Heart left ventricle (tissue), 16 donors: Measurements from ENCODE around the gene ATP5MC2. TPM values are rescaled to one million over a fixed set of nuclear protein-coding genes. Genes with fewer than 3 reads are reported as not detected.

Experiments
- ATAC-seq, 4 donors: fragments of 200-7000 bp; cut with Tn5 transposase; one replicate each; pipeline ENCODE4 v1.9.1; 2020 to 2022; ENCODE audit warnings: moderate library complexity in 4 of 4, mild to moderate bottlenecking in 3 of 4, moderate number of reproducible peaks in 1 of 4
- DNase-seq, 5 donors: peaks; one replicate each; pipeline ENCODE4 v3.0.0-alpha.2; 2020
- H3K27ac ChIP-seq, 12 donors: fragments of 200-600 bp; sonication (generic) in 4 of 12; one replicate each; pipeline versions ENCODE4 v1.5.0 to v1.8.0; 2016 to 2022; ENCODE audit warnings: mild to moderate bottlenecking in 2 of 12
- H3K27me3 ChIP-seq, 9 donors: fragments of 200-600 bp; sonication (generic) in 2 of 9; one replicate each; pipeline versions ENCODE4 v1.5.1 to v1.8.0; 2016 to 2022; ENCODE audit warnings: mild to moderate bottlenecking in 3 of 9
- H3K36me3 ChIP-seq, 9 donors: fragments of 200-600 bp; sonication (generic) in 2 of 9; one replicate each; pipeline versions ENCODE4 v1.5.0 to v1.8.0; 2018 to 2022; ENCODE audit warnings: mild to moderate bottlenecking in 2 of 9
- H3K4me1 ChIP-seq, 12 donors: fragments of 200-600 bp; sonication (generic) in 4 of 12; one replicate each; pipeline versions ENCODE4 v1.5.0 to v1.8.0; 2016 to 2022; ENCODE audit warnings: mild to moderate bottlenecking in 3 of 12
- H3K4me3 ChIP-seq, 12 donors: fragments of 200-600 bp; sonication (generic) in 4 of 12; one replicate each; pipeline versions ENCODE4 v1.5.0 to v1.8.0; 2017 to 2022; ENCODE audit warnings: mild to moderate bottlenecking in 9 of 12, moderate library complexity in 4 of 12
- H3K9me3 ChIP-seq, 12 donors: fragments of 200-600 bp; sonication (generic) in 4 of 12; one replicate each; pipeline versions ENCODE4 v1.5.0 to v1.8.0; 2016 to 2022; ENCODE audit warnings: mild to moderate bottlenecking in 1 of 12
- POLR2A ChIP-seq, 2 donors: fragments of 450-650 bp; IDR thresholded peaks; one replicate each; pipeline ENCODE4 v1.6.1; 2017; ENCODE audit warnings: antibody characterized with exemption in 2 of 2, mild to moderate bottlenecking in 2 of 2, moderate library complexity in 2 of 2
- WGBS, 4 donors: extraction: QIAGEN DNeasy Blood & Tissue Kit in 2 of 4; methylation state at CpG; one replicate each; pipeline versions ENCODE4 v1.1.5 to v1.1.7; 2013 to 2018; 5-methylcytosine and 5-hydroxymethylcytosine counted together
- intact Hi-C, 10 donors: fragments of 100-400 bp; cut with DNase I; formaldehyde crosslinking; loops; one replicate each; pipeline versions ENCODE4 v1.11.1 to v1.14.2; 2022
- polyA plus RNA-seq, 2 donors: library from polyadenylated mRNA; stranded (reverse); fragments of 200-250 nt; gene quantifications; one replicate each; pipeline ENCODE4 v1.2.3, GENCODE V29; 2013
- total RNA-seq, 9 donors: library from RNA; depleted of rRNA in 2 of 9; stranded (reverse); fragments of >200 nt in 2 of 9; fragmentation: NEBNext Ultra II Directional in 3 of 9; extraction: Animal tissue kit (Norgen Biotek cat#: 25700) in 3 of 9; gene quantifications; one replicate each; pipeline versions ENCODE4 v1.1.0 to v1.2.4, GENCODE V29; 2016 to 2023
- TF ChIP-seq, protein P1 (sequence below), 12 donors: fragments of 200-600 bp; sonication (generic) in 4 of 12; IDR thresholded peaks; one replicate each; pipeline versions ENCODE4 v1.5.0 to v1.8.0; 2018 to 2022; ENCODE audit warnings: antibody characterized with exemption in 12 of 12, mild to moderate bottlenecking in 5 of 12
- donor health status: ischemic (EF 13 %, LVEDD 7.1; RV severe dilation, severe dysfunction).
- donor health status: healthy with polysubstance abuse.
- donor health status: DM: no; HTN: yes; CAD: no.
- donor health status: DM: no; HTN: no; CAD: no.
- donor health status: ischemic (EF 25% LVEDD 6.9; RV normal size, moderate dysfunction).
- donor health status: ischemic (EF 25% LVEDD 5.7; RV mildly dilated, moderate dysfunction).
- donor health status: healthy.
- donor health status: DM: yes; HTN: yes; CAD: no.
- donor health status: ischemic (EF 35%, LVEDD 5.7; RV mildly dilated, moderate dysfunction).
- donor health status: nonischemic (EF 11% LVEDD 7.7; RV severe dilation, severe dysfunction).
- donor health status: DM: yes; HTN: yes; CAD: no.
- donor health status: PGD.
- donor health status: ischemic (EF 29% LVEDD 5.4; RV normal size, mild dysfunction).
- donor health status: nonischemic (EF 23%, LVEDD 6.1; RV moderate dilation, normal function).

ATP5MC2 gene
- total and polyA plus RNA-seq, 11 donors, result 392 to 753 (median 555) TPM

DNA sequence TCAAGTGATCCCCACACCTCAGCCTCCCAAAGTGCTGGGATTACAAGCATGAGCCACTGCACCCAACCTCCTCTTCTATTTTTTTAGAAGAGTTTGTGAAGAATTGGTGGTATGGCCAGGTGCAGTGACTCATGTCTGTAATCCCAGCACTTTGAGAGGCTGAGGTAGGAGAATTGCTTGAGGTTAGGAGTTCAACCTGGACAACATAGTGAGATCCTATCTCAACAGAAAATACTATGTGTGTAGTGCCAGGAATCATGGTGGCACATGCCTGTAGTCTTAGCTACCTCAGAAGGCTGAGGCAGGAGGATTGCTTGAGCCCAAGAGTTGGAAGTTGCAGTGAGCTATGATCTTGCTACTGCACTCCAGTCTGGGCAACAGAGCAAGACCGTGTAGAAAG, 44.2 kb downstream of the ATP5MC2 start:
- no peak for DNase-seq
- H3K4me3 ChIP-seq, result no peak overlapping the region
- WGBS, 4 donors, result 50 to 81% (median 57%) methylated on average over 1 of the region's 1 CpG

DNA sequence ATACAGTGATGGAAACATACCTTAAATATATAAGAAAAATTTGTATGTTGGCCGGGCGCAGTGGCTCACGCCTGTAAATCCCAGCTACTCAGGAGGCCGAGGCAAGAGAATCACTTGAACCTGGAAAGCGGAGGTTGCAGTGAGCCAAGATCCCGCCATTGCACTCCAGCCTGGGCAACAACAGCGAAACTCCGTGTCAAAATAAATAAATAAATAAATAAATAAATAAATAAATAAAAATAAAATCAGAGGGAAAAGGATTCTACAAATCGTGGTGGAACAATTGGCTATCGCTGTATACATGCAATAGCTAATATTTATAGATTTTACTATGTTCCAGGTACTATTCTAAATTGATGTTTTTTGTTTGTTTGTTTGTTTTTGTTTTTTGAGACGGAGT, 48.0 kb downstream of the ATP5MC2 start:
- no peak for ATAC-seq
- Histone ChIP-seq H3K4me3 (no peak overlapping the region), H3K27me3 (no peaks in the 10 kb centered on the region), H3K36me3 (no peaks in the 10 kb centered on the region), H3K27ac (no peak overlapping the region), H3K9me3 (no peaks in the 10 kb centered on the region), H3K4me1 (peaks cover 0 to 34% (median 23%) of the 10 kb centered on the region in 12 donors)
- intact Hi-C loops, result loop anchor here in 8 of 10 donors (2.0 to 10.0 kb wide), 8 partner anchors 31 to 85 kb away; partner anchors contain the start of gene ATP5MC2 (in 6 of the 8)
- TF ChIP-seq POLR2A (IDR thresholded peaks at IDR 0.05), result no peak
- TF ChIP-seq, protein P1, sequence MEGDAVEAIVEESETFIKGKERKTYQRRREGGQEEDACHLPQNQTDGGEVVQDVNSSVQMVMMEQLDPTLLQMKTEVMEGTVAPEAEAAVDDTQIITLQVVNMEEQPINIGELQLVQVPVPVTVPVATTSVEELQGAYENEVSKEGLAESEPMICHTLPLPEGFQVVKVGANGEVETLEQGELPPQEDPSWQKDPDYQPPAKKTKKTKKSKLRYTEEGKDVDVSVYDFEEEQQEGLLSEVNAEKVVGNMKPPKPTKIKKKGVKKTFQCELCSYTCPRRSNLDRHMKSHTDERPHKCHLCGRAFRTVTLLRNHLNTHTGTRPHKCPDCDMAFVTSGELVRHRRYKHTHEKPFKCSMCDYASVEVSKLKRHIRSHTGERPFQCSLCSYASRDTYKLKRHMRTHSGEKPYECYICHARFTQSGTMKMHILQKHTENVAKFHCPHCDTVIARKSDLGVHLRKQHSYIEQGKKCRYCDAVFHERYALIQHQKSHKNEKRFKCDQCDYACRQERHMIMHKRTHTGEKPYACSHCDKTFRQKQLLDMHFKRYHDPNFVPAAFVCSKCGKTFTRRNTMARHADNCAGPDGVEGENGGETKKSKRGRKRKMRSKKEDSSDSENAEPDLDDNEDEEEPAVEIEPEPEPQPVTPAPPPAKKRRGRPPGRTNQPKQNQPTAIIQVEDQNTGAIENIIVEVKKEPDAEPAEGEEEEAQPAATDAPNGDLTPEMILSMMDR (IDR thresholded peaks at IDR 0.05), result no peak
- DNase-seq, result no peak
- 86 to 88% (median 86%) methylated on average over 11 of the region's 11 CpGs for WGBS, 4 donors

More for the DNA sequence above, 44.2 kb downstream of the ATP5MC2 start:
- ATAC-seq, result no peak
- intact Hi-C loops, result no loop called here
- TF ChIP-seq POLR2A (IDR thresholded peaks at IDR 0.05), result no peak
- TF ChIP-seq, protein P1 (IDR thresholded peaks at IDR 0.05), result no peak
- Histone ChIP-seq H3K27ac (no peak overlapping the region), H3K36me3 (no peaks in the 10 kb centered on the region), H3K27me3 (no peaks in the 10 kb centered on the region), H3K9me3 (no peaks in the 10 kb centered on the region), H3K4me1 (peaks cover 0 to 5% (median 0%) of the 10 kb centered on the region in 12 donors)

DNA sequence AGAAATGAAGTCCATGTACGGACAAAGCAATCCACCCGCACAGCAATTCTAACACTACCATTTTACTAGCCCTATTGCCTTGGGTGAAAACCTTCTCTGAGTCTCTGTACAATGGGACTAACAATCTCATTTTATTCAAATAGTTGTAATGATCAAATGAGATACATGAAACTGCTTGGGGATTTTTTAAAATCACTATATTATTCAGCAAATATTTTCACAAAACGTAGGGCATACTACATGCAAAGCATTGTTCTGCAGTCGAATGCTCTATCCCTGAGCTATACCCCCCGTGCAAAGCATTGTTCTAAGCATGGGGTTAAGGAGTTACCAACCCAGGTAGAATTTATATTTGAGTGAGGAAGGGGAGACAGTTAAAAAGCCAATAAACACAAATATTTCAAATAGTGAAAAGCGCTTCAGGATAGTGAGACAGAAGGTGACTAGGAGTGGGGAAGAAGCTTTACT, 49.1 kb downstream of the ATP5MC2 start:
- intact Hi-C loops, result loop anchor here in 9 of 10 donors (1.0 to 10.0 kb wide), 9 partner anchors 32 to 84 kb away; partner anchors contain the start of gene ATP5MC2 (in 7 of the 9)
- no peak for ATAC-seq
- no peaks in the 10 kb centered on the region for H3K36me3 ChIP-seq
- no peaks in the 10 kb centered on the region for H3K27me3 ChIP-seq
- H3K4me1 ChIP-seq, result peaks cover 0 to 44% (median 29%) of the 10 kb centered on the region in 12 donors
- WGBS, 4 donors, result 26 to 29% (median 28%) methylated on average over 6 of the region's 6 CpGs
- H3K4me3 ChIP-seq, result peak overlapping the region; percentile 5 to 94 (median 71)
- DNase-seq, result no peak
- TF ChIP-seq, protein P1 (IDR thresholded peaks at IDR 0.05), result no peak
- TF ChIP-seq POLR2A (IDR thresholded peaks at IDR 0.05), result no peak
- H3K9me3 ChIP-seq, result no peaks in the 10 kb centered on the region
- peak overlapping the region; percentile 88 to 98 (median 96) for H3K27ac ChIP-seq

DNA sequence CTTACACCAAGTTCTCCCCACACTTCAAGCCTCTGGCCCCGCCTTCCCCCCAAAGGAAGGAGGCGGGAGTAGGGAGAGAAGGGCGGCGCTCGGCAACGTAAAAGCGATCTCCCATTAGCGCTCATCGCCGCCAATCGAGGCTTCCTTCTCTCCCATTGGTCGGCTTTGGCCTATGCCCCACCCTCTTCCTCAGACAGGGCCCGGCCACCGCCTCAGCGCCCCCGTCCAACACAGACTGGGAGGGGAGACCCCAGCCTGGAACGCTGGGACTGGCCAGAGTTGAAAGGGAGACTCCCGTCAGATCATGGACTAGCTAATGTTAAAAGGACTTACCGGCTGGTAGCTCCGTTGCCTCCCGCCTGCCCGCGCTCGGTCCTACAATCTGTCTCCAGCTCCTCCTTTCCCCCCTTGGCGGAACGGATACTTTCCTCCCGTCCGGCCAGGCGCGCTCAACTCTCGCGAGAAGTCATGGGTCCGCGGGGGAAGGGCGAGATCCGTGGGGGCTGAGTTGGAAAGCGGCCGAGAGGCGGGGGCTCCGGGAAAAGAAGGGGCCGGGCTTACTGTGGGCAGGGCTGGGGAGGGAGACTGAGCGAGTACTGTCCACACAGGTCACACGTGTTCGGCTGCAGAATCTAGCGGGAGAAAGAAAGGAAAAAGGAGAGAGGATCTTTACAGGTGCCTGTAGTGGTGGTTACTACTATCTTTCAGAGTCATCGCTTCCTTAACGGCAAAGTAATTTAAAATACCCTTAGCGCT, 49.8 kb downstream of the ATP5MC2 start, which contains the start of gene ATF7:
ATF7 (minus strand) TSS at position 437 of the 756 bp plus-strand sequence. CDS start 25,382 bp downstream, outside the sequence.
- Histone ChIP-seq H3K27ac (peak within 1 kb of the TSS; percentile 88 to 98 (median 96)), H3K9me3 (no peaks in the 10 kb centered on the region), H3K4me1 (peaks cover 0 to 48% (median 29%) of the 10 kb centered on the region in 12 donors), H3K4me3 (peak within 1 kb of the TSS; percentile 49 to 94 (median 71)), H3K27me3 (no peaks in the 10 kb centered on the region), H3K36me3 (peaks cover 0 to 4% (median 0%) of the 10 kb centered on the region in 9 donors)
- 0 to 1% (median 1%) methylated on average over 48 of the region's 48 CpGs for WGBS, 4 donors
- TF ChIP-seq, protein P1 (IDR thresholded peaks at IDR 0.05), result peak in 1 of 12 donors; percentile 9
- peak in 1 of 2 donors; percentile 76 for TF ChIP-seq POLR2A (IDR thresholded peaks at IDR 0.05)
- intact Hi-C loops, result loop anchor here (1.0 to 10.0 kb wide), 10 partner anchors 33 to 83 kb away; partner anchors contain the start of gene ATP5MC2 (in 9 of the 10)
- peak; percentile 98 to 99 (median 98) for ATAC-seq
- peak; percentile 98 to 99 (median 98) for DNase-seq
